ENCODE data around the gene PLPP3.

PLPP3 gene

GRCh38 chr1:56496821-56497772 lies 82.3 kb downstream of the PLPP3 start:
- DNase-seq (ENCODE audit: low spot score), result no peak

DNA sequence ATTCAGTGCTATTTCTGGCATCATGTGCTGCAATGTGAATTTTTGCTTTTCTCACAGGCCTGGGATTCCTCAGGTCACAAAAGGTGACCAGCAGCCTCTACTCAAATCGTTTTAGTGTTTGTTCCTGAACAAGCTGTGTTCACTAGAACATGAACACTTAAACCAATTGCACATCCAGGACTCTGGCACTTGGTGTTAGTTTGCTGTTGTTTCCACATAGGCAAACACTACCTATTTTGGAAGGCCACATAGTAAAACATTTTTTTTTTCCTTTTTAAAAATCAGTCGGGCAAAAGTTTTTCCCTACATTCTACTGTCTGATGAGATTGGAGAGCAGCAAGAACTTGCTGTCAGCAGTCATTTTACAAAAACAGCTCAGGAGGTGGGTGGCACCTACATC lies 83.2 kb downstream of the PLPP3 start:
- no peak for DNase-seq (ENCODE audit: low spot score)

- DNase-seq (ENCODE audit: low spot score), result no peak
These were observed 83.8 kb downstream of the PLPP3 start for GRCh38 chr1:56495538-56495937.

- DNase-seq (ENCODE audit: low spot score), result no peak
These were observed 85.1 kb downstream of the PLPP3 start for GRCh38 chr1:56494306-56494705.

- DNase-seq (ENCODE audit: low spot score), result no peak
These were observed 85.5 kb downstream of the PLPP3 start for GRCh38 chr1:56493826-56494225.

DNA sequence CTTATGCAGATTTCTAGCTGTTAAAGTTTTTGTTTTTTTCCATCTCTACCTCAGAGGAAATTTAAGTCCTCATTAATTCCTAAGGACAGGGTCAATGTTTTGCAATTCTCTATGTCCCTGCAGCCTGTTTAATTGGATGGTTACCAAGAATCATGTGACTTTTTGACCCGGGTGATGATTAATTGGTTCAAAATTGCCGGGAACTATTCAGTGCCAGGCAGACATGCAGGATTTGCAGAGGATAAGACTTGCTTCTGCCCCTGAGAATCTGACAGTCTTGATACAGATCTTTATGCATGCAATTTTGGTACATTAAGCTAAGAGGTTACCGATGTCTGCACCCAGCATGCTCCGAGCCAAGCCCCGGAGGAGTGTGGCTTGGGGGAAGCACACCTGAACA lies 87.9 kb downstream of the PLPP3 start:
- no peak for DNase-seq (ENCODE audit: low spot score)

DNA sequence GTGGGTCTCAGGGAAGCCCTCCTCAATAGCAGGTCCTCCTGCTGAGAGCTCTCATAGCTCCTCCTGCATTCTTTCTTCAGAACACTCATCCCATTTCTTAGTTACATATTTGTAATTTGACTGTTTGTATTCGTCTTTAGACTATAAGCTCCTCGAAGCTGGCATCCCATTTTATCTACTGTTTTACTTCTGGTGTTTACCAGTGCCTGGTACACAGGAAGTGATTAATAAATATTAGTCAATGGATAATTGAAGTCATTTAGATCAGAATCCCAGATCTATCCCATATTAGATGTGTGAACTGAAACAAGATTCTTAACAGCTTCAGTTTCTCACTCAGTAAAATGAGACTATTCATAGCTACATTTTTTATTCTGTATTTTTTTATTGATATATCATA lies 88.7 kb downstream of the PLPP3 start:
- no peak for DNase-seq (ENCODE audit: low spot score)

GRCh38 chr1:56489695-56490094 lies 89.7 kb downstream of the PLPP3 start:
- DNase-seq (ENCODE audit: low spot score), result no peak

GRCh38 chr1:56484695-56485094 lies 94.7 kb downstream of the PLPP3 start:
- DNase-seq (ENCODE audit: low spot score), result no peak

DNA sequence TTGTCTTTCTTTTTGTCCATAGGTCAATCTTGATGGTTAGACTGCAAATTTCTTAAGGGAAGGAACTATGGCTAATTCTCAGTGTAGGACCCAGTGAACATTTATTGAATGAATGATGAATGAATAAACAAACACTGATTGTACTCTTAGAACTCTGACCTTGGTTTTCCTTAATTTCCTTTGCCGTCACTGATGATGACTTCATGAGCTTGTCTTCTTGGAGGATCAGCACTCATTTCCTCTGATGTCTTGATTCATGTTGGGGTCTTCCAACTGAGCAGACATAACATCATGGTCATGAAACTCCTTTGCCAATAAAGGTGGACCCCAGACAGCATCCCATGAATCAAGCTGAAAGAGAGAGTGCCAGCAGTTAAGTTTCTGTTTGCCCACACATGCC lies 96.3 kb downstream of the PLPP3 start:
- no peak for DNase-seq (ENCODE audit: low spot score)

- DNase-seq (ENCODE audit: low spot score), result no peak
These were observed 96.9 kb downstream of the PLPP3 start for GRCh38 chr1:56482486-56482885.

DNA sequence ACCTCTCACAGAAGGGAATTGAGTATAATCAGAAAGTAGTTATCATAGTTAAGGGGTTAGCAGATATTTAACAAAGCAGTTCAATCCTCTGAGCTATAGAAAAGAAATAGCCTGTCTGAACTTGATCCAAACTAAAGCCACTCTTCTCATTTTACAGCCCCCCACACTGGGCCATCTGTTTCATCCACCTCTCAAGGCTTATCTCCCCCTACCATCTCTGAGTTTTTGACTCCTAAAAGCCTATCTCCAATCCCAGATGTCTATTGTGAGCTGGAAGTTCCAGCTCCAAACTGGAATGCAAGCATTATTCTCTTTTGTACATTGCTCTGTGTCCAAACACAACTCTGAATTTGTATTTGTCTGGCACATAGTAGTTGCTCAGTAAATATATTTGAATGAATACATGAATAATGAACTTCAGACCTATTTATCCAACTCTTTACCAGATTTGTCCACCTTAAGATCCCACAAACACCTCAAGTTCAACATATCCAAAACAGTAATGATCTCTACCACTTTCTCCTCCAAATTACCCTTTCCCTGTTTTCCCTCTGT lies 98.1 kb downstream of the PLPP3 start:
- no peak for DNase-seq (ENCODE audit: low spot score)

- DNase-seq (ENCODE audit: low spot score), result no peak
These were observed 100.6 kb downstream of the PLPP3 start for GRCh38 chr1:56478734-56479133.

- DNase-seq (ENCODE audit: low spot score), result no peak
These were observed 101.9 kb downstream of the PLPP3 start for GRCh38 chr1:56477164-56478111.

GRCh38 chr1:56473582-56474270 lies 105.6 kb downstream of the PLPP3 start:
- DNase-seq (ENCODE audit: low spot score), result no peak

DNA sequence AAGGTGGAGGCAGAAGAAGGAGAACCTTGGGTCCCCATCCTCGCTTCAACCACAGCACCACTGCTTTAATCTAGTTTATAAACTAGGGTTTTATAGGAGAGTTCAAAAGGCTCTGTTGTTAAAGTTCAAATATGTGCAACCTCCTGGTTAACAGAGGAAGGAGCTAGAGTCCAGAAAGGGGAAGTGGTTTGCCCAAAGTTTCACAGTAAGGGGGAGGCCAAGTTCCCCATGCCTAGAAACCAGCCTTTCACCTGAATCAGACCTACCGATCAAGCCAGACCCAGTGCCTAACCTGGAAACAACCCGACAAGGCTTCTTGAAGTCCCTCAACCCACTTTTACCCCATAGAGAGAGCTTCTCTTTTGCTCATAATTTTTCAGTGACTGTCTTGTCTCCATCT lies 106.5 kb downstream of the PLPP3 start:
- peak; percentile 67 for DNase-seq (ENCODE audit: low spot score)

GRCh38 chr1:56469640-56470371 lies 109.6 kb downstream of the PLPP3 start:
- DNase-seq (ENCODE audit: low spot score), result no peak

- DNase-seq (ENCODE audit: low spot score), result no peak
These were observed 110.8 kb downstream of the PLPP3 start for GRCh38 chr1:56468518-56468917.

DNA sequence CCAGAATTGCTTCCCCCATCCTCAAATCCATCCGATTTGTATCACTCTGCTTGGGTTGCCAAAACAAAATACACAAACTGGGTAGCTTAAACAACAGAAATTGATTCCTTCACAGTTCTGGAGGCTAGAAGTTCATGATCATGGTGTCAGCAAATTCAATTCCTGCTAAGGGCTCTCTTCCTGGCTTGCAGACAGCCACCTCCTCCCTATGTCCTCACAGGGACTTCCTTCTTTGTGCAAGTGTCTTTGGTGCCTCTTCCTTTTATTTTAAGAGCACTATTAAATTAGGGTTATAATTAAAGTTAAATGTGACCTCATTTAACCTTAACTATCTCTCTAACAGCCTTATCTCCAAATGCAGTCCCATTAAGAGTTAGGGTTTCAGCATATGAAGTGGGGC lies 112.8 kb downstream of the PLPP3 start:
- DNase-seq (ENCODE audit: low spot score), result no peak

- DNase-seq (ENCODE audit: low spot score), result no peak
These were observed 115.1 kb downstream of the PLPP3 start for GRCh38 chr1:56464294-56464693.

- DNase-seq (ENCODE audit: low spot score), result no peak
These were observed 116.0 kb downstream of the PLPP3 start for GRCh38 chr1:56463376-56463775.

Data from germinal center (tissue), 1 donor.